Skeletal muscle satellite cell (primary cell): Measurements from ENCODE around the gene ADD1.

Source experiments
- H3K27me3 ChIP-seq: 2 replicates; pipeline ENCODE4 v1.7.0; 2013; ENCODE audit warnings: low read length; ENCODE audit not compliant: control insufficient read depth, insufficient read depth
- H3K36me3 ChIP-seq: 2 replicates; pipeline ENCODE4 v1.7.0; 2013; ENCODE audit warnings: mild to moderate bottlenecking, control low read depth, low read length; ENCODE audit not compliant: insufficient read depth
- H3K4me1 ChIP-seq: 2 replicates; pipeline ENCODE4 v1.7.0; 2013; ENCODE audit warnings: low read length; ENCODE audit not compliant: control insufficient read depth, insufficient read depth
- H3K4me2 ChIP-seq: 2 replicates; pipeline ENCODE4 v1.7.0; 2013; ENCODE audit warnings: mild to moderate bottlenecking, low read length
- H3K4me3 ChIP-seq: 2 replicates; pipeline ENCODE4 v1.7.0; 2013; ENCODE audit warnings: low read length
- H3K9ac ChIP-seq: 2 replicates; pipeline ENCODE4 v1.7.0; 2013; ENCODE audit warnings: mild to moderate bottlenecking, low read depth, low read length, moderate library complexity
- H3K9me3 ChIP-seq: replicated peaks from 2 replicates; pipeline ENCODE4 v1.7.0; 2013; ENCODE audit warnings: mild to moderate bottlenecking, control low read depth, low read length

The ADD1 gene

GRCh38 chr4:2818351-2818939, 25.2 kb upstream of the ADD1 start:
- H3K4me3 ChIP-seq = peak overlapping the region; percentile 74
- H3K27me3 ChIP-seq = no peaks in the 10 kb centered on the region
- peaks cover 32% of the 10 kb centered on the region for H3K36me3 ChIP-seq
- peak overlapping the region; percentile 91 for H3K4me2 ChIP-seq
- H3K9ac ChIP-seq = peak overlapping the region; percentile 84
- H3K4me1 ChIP-seq = peaks cover 10% of the 10 kb centered on the region
- no peaks in the 10 kb centered on the region for H3K9me3 ChIP-seq

GRCh38 chr4:2819244-2820215, 24.1 kb upstream of the ADD1 start:
- Histone ChIP-seq H3K4me2 (no peak overlapping the region), H3K36me3 (peaks cover 34% of the 10 kb centered on the region), H3K4me1 (peaks cover 7% of the 10 kb centered on the region), H3K4me3 (no peak overlapping the region), H3K9me3 (no peaks in the 10 kb centered on the region), H3K27me3 (no peaks in the 10 kb centered on the region), H3K9ac (peak overlapping the region; percentile 84)

- Histone ChIP-seq H3K4me1 (peaks cover 7% of the 10 kb centered on the region), H3K27me3 (no peaks in the 10 kb centered on the region), H3K4me2 (no peak overlapping the region), H3K9ac (no peak overlapping the region), H3K9me3 (no peaks in the 10 kb centered on the region), H3K4me3 (no peak overlapping the region), H3K36me3 (peaks cover 37% of the 10 kb centered on the region)
Observed at GRCh38 chr4:2820216-2820982, 23.2 kb upstream of the ADD1 start.

GRCh38 chr4:2822461-2823300, 21.0 kb upstream of the ADD1 start:
- Histone ChIP-seq H3K36me3 (peaks cover 56% of the 10 kb centered on the region), H3K4me2 (no peak overlapping the region), H3K27me3 (no peaks in the 10 kb centered on the region), H3K4me1 (peaks cover 3% of the 10 kb centered on the region), H3K4me3 (no peak overlapping the region), H3K9ac (no peak overlapping the region), H3K9me3 (no peaks in the 10 kb centered on the region)

- Histone ChIP-seq H3K4me2 (no peak overlapping the region), H3K36me3 (peaks cover 62% of the 10 kb centered on the region), H3K4me1 (no peaks in the 10 kb centered on the region), H3K4me3 (no peak overlapping the region), H3K27me3 (no peaks in the 10 kb centered on the region), H3K9ac (no peak overlapping the region), H3K9me3 (no peaks in the 10 kb centered on the region)
Observed at GRCh38 chr4:2823301-2823670, 20.4 kb upstream of the ADD1 start.

- peaks cover 67% of the 10 kb centered on the region for H3K36me3 ChIP-seq
- no peaks in the 10 kb centered on the region for H3K27me3 ChIP-seq
- no peak overlapping the region for H3K4me3 ChIP-seq
- H3K4me1 ChIP-seq = no peaks in the 10 kb centered on the region
- no peaks in the 10 kb centered on the region for H3K9me3 ChIP-seq
- H3K9ac ChIP-seq = no peak overlapping the region
- H3K4me2 ChIP-seq = no peak overlapping the region
Observed at GRCh38 chr4:2823671-2824328, 19.8 kb upstream of the ADD1 start.

GRCh38 chr4:2824329-2824835, 19.3 kb upstream of the ADD1 start:
- H3K36me3 ChIP-seq = peaks cover 70% of the 10 kb centered on the region
- H3K4me2 ChIP-seq = no peak overlapping the region
- H3K4me1 ChIP-seq = no peaks in the 10 kb centered on the region
- H3K9me3 ChIP-seq = no peaks in the 10 kb centered on the region
- no peak overlapping the region for H3K4me3 ChIP-seq
- H3K27me3 ChIP-seq = no peaks in the 10 kb centered on the region
- H3K9ac ChIP-seq = no peak overlapping the region

- no peak overlapping the region for H3K4me2 ChIP-seq
- peaks cover 74% of the 10 kb centered on the region for H3K36me3 ChIP-seq
- no peaks in the 10 kb centered on the region for H3K27me3 ChIP-seq
Observed at GRCh38 chr4:2824836-2825381, 18.7 kb upstream of the ADD1 start.

GRCh38 chr4:2825740-2826139, 17.9 kb upstream of the ADD1 start:
- Histone ChIP-seq H3K9me3 (no peaks in the 10 kb centered on the region), H3K4me1 (no peaks in the 10 kb centered on the region), H3K9ac (no peak overlapping the region), H3K36me3 (peaks cover 79% of the 10 kb centered on the region), H3K4me3 (no peak overlapping the region), H3K4me2 (no peak overlapping the region), H3K27me3 (no peaks in the 10 kb centered on the region)

More at GRCh38 chr4:2824836-2825381, 18.7 kb upstream of the ADD1 start:
- Histone ChIP-seq H3K4me3 (no peak overlapping the region), H3K9me3 (no peaks in the 10 kb centered on the region), H3K9ac (no peak overlapping the region), H3K4me1 (no peaks in the 10 kb centered on the region)
